ENCODE results near the gene CPED1. TPM values are rescaled to one million over a fixed set of nuclear protein-coding genes. Genes with fewer than 3 reads are reported as not detected.

The CPED1 gene
- total RNA-seq, 1 donor from 2014 or later = 33.8 TPM

DNA sequence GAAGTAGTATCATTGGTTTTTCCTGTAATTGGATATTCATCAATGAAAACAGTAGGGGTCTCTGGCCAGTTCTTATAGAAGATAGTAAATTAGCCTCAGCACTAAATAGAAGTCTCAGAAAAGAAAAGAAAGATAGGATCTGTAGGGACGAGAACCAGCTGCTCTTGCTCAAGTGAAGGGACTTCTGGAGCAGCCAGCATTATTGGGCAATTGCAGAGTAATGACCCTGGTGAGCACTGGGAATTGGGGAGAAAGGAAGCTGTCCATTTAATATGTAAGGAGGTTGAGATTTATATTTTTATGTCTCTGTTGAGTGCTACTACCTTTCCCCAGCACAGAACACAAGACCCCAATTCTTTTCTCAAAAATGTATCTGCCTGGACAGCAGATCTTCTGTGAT is 279.1 kb downstream of the CPED1 start:
- Histone ChIP-seq H3K36me3 (peaks cover 42% of the 10 kb centered on the region), H3K27me3 (ENCODE audit: low read depth) (no peaks in the 10 kb centered on the region), H3K4me1 (no peaks in the 10 kb centered on the region), H3K9me3 (replicated peaks) (no peaks in the 10 kb centered on the region), H3K4me3 (no peak overlapping the region), H3K27ac (replicated peaks) (no peak overlapping the region)
- no peak for DNase-seq
- intact Hi-C loops (cut with micrococcal nuclease) = no loop called here
- TF ChIP-seq, protein P1, sequence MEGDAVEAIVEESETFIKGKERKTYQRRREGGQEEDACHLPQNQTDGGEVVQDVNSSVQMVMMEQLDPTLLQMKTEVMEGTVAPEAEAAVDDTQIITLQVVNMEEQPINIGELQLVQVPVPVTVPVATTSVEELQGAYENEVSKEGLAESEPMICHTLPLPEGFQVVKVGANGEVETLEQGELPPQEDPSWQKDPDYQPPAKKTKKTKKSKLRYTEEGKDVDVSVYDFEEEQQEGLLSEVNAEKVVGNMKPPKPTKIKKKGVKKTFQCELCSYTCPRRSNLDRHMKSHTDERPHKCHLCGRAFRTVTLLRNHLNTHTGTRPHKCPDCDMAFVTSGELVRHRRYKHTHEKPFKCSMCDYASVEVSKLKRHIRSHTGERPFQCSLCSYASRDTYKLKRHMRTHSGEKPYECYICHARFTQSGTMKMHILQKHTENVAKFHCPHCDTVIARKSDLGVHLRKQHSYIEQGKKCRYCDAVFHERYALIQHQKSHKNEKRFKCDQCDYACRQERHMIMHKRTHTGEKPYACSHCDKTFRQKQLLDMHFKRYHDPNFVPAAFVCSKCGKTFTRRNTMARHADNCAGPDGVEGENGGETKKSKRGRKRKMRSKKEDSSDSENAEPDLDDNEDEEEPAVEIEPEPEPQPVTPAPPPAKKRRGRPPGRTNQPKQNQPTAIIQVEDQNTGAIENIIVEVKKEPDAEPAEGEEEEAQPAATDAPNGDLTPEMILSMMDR (IDR thresholded peaks at IDR 0.05; ENCODE audit: borderline replicate concordance) = no peak

DNA sequence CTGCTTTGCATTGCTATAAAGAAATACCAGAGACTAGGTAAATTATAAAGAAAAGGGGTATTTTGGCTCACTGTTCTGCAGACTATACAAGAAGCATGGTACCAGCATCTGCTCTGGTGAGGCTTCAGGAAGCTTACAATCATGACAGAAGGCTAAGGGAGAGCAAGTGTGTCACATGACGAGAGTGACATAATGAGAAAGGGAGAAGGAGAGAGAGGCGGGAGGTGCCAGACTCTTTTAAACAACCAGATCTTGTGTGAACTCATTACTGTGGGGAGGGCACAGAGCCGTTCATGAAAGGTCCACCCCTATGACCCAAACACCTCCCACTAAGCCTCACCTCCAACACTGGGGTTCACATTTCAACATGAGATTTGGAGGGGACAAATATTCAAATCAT is 281.3 kb downstream of the CPED1 start:
- Histone ChIP-seq H3K27ac (replicated peaks) (no peak overlapping the region), H3K4me1 (no peaks in the 10 kb centered on the region), H3K36me3 (peaks cover 50% of the 10 kb centered on the region), H3K4me3 (no peak overlapping the region), H3K27me3 (ENCODE audit: low read depth) (no peaks in the 10 kb centered on the region), H3K9me3 (replicated peaks) (no peaks in the 10 kb centered on the region)
- intact Hi-C loops (cut with micrococcal nuclease) = no loop called here
- no peak for DNase-seq
- TF ChIP-seq, protein P1 (IDR thresholded peaks at IDR 0.05; ENCODE audit: borderline replicate concordance) = no peak

DNA sequence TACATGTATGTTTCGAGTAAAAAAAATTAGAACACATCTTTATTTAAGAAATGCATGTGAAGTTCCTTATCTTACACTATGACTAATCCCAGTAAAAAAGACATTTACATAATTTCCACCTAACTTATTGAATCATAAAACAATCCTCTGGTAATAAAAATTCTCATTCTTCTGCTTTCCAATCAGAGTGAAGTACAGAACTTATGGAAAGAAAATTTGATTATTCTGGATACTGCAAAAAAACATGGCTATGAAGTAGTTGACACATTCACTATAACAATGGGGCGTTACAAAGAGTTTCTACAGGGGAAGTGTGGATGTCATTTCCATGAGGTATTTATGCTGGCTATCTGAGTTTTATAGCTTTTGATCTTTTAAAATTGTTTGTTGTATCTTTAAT is 282.6 kb downstream of the CPED1 start:
- Histone ChIP-seq H3K9me3 (replicated peaks) (no peaks in the 10 kb centered on the region), H3K4me1 (no peaks in the 10 kb centered on the region), H3K27ac (replicated peaks) (no peak overlapping the region), H3K27me3 (ENCODE audit: low read depth) (no peaks in the 10 kb centered on the region), H3K4me3 (no peak overlapping the region), H3K36me3 (peaks cover 53% of the 10 kb centered on the region)
- intact Hi-C loops (cut with micrococcal nuclease) = no loop called here
- TF ChIP-seq, protein P1 (IDR thresholded peaks at IDR 0.05; ENCODE audit: borderline replicate concordance) = no peak
- DNase-seq = no peak

DNA sequence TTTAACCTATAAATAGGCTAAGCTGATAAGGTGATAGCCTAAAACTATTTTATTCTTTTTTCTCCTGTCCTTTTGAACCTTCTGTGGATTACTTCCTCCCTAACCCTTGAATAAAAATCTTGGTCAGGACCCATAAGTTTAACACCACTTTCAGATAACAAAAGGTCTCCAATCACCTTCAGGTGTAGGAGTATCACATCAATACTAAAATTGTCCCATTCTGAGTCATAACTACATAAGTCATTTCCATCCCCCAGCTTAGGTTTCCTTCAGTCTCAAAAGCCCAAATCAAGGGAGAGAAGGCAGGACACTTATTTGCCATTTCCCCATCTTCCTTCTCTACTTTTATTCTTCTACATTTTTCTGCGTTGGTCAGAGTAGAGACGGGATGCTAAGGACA is 283.4 kb downstream of the CPED1 start:
- peaks cover 45% of the 10 kb centered on the region for H3K36me3 ChIP-seq
- no peak overlapping the region for H3K4me3 ChIP-seq
- intact Hi-C loops (cut with micrococcal nuclease) = no loop called here
- no peaks in the 10 kb centered on the region for H3K4me1 ChIP-seq
- no peaks in the 10 kb centered on the region for H3K9me3 ChIP-seq (replicated peaks)
- no peak overlapping the region for H3K27ac ChIP-seq (replicated peaks)
- TF ChIP-seq, protein P1 (IDR thresholded peaks at IDR 0.05; ENCODE audit: borderline replicate concordance) = no peak
- no peaks in the 10 kb centered on the region for H3K27me3 ChIP-seq (ENCODE audit: low read depth)
- DNase-seq = no peak

DNA sequence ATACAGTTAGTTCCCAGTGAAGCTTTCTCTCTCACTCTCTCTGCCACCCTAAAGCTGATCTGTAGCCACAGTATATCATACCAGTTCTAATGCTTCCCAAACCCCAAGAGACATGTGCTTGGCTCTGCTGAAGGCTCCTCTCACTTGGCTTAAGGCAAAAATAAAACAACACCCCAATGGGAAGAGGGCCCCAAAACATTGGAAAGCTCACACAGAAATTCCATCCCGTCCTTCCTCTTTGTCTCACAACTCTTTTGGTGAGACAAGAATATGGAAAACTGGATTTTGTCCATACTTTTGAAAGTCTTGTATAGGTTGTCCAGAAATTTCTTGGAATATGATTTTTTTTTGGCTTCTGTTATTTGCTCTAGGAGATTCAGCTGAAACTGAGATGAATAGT is 284.2 kb downstream of the CPED1 start:
- H3K36me3 ChIP-seq = peaks cover 41% of the 10 kb centered on the region

More for the DNA sequence above, 284.2 kb downstream of the CPED1 start:
- Histone ChIP-seq H3K27me3 (ENCODE audit: low read depth) (no peaks in the 10 kb centered on the region), H3K4me3 (no peak overlapping the region), H3K4me1 (no peaks in the 10 kb centered on the region), H3K9me3 (replicated peaks) (no peaks in the 10 kb centered on the region), H3K27ac (replicated peaks) (no peak overlapping the region)
- intact Hi-C loops (cut with micrococcal nuclease) = no loop called here
- no peak for DNase-seq
- TF ChIP-seq, protein P1 (IDR thresholded peaks at IDR 0.05; ENCODE audit: borderline replicate concordance) = no peak
